Omental fat pad (tissue), 4 donors: ENCODE results near the gene CNGA2. TPM values are rescaled to one million over a fixed set of nuclear protein-coding genes. Genes with fewer than 3 reads are reported as not detected.

Source experiments
- ATAC-seq: fragments of 150-250 bp; one replicate; pipeline ENCODE4 v1.9.1; 2016; ENCODE audit warnings: mild to moderate bottlenecking, moderate library complexity; ENCODE audit not compliant: low FRiP score
- DNase-seq: peaks from one replicate; pipeline ENCODE4 v3.0.0-alpha.2; 2019; ENCODE audit warnings: low spot score
- total RNA-seq, 4 donors: library from RNA; depleted of rRNA; stranded (reverse); fragments of >200 nt; gene quantifications; one replicate each; pipeline ENCODE4 v1.1.0, GENCODE V29; 2016
- TF ChIP-seq, protein P1 (sequence below), 3 donors: fragments of 450-650 bp; IDR thresholded peaks; one replicate each; pipeline ENCODE4 v1.5.1; 2016 to 2017; ENCODE audit warnings: antibody characterized with exemption in 3 of 3, mild to moderate bottlenecking in 3 of 3, moderate library complexity in 2 of 3

The CNGA2 gene
- total RNA-seq, 4 donors from 2014 or later: not detected

DNA sequence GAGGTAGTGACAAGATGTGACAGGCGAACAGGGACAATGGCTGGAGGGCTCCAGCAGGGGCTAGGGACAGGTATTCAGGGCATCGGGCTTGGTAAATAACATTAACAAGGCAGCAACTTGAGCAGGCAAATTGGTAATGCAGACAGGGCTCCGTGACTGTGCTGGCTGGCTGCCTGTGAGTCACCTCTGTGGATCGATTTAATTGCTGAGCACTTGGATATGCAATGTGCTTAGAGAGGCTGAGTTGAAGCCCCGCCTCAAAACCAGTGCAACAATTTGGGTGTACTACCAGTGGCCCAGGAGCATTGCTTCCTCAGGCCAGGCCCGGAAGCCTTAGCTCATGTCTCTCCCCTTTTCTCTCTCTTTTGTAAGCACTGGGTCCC is 19.5 kb downstream of the CNGA2 start:
- ATAC-seq (no peak), DNase-seq (no peak)
- TF ChIP-seq, protein P1, sequence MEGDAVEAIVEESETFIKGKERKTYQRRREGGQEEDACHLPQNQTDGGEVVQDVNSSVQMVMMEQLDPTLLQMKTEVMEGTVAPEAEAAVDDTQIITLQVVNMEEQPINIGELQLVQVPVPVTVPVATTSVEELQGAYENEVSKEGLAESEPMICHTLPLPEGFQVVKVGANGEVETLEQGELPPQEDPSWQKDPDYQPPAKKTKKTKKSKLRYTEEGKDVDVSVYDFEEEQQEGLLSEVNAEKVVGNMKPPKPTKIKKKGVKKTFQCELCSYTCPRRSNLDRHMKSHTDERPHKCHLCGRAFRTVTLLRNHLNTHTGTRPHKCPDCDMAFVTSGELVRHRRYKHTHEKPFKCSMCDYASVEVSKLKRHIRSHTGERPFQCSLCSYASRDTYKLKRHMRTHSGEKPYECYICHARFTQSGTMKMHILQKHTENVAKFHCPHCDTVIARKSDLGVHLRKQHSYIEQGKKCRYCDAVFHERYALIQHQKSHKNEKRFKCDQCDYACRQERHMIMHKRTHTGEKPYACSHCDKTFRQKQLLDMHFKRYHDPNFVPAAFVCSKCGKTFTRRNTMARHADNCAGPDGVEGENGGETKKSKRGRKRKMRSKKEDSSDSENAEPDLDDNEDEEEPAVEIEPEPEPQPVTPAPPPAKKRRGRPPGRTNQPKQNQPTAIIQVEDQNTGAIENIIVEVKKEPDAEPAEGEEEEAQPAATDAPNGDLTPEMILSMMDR (IDR thresholded peaks at IDR 0.05): no peak

GRCh38 chrX:151754641-151755215 is 20.2 kb downstream of the CNGA2 start:
- TF ChIP-seq, protein P1 (IDR thresholded peaks at IDR 0.05): no peak
- no peak for DNase-seq
- no peak for ATAC-seq

DNA sequence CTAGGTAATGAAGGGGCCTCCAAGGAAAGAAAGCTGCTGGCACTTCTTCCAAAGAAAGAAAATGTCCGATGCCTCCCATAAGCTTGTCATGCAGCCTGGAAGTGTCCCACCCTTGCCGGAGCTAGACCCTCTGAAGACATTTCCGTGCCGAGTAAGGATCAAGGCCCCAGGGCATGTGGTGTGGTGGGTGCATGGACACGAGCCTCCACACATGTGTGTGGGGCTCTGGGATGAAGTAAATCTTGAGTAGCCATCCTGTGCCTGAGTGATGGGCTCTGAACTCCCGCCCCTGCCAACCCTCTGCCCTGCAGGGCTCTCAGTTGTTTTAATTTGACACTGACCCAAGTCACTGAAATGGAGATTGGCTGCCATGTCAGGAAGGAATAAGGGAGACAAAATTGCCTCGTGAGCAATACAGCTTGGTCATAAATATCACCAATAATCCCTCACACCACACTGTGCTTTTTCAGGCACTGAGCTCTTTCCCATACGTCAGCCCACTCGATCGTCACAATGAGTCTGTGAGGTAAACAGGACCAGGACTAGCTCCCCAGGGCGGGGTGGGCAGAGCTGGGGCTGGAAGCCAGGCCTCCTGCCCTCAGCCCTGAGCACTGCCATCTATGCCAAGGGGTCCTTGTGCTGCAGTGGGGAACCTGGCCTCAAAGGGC is 24.6 kb downstream of the CNGA2 start:
- ATAC-seq (no peak), DNase-seq (no peak)
- TF ChIP-seq, protein P1 (IDR thresholded peaks at IDR 0.05): no peak

GRCh38 chrX:151762802-151763201 is 28.3 kb downstream of the CNGA2 start:
- DNase-seq (no peak), ATAC-seq (no peak)
- TF ChIP-seq, protein P1 (IDR thresholded peaks at IDR 0.05): no peak

DNA sequence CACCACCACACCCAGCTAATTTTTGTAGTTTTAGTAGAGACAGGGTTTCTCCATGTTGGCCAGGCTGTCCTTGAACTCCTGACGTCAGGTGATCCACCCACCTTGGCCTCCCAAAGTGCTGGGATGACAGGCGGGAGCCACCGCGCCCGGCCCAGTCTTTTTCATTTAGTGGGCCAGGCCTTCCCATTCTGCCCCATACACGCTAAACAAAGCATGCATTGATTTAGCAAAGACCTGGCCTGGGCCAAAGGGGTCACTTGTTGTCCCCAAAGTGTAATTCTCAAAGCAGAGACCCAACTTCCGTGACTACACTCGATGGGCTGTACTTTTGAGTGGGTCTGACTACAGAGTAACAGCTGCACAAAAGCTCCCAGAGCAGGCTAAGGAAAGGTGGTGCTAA is 29.2 kb downstream of the CNGA2 start:
- ATAC-seq (no peak), DNase-seq (no peak)
- TF ChIP-seq, protein P1 (IDR thresholded peaks at IDR 0.05): no peak

DNA sequence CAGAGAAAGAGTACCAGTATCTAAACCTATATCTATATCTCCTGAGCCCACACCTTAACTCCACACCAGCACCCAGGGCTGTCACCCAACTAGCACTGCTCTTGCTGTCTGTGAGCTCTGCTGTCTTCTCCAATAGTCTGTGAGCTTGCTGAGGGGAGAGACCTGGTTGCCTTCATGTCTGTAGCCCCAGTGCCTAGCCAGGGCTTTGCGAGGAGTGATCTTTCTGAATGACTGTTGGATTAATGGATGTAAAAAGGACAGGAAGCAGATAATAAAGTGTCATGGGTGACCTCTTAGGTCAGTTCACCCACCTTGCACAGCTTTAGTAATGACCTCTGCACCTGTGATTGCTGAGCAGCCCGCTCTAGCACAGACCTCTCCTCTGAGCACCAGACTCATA is 30.5 kb downstream of the CNGA2 start:
- TF ChIP-seq, protein P1 (IDR thresholded peaks at IDR 0.05): no peak
- no peak for DNase-seq
- no peak for ATAC-seq

- TF ChIP-seq, protein P1 (IDR thresholded peaks at IDR 0.05): no peak
- no peak for ATAC-seq
- no peak for DNase-seq
Measured at GRCh38 chrX:151771726-151772125, 37.2 kb downstream of the CNGA2 start.
